SK-N-MC (cell line): Measurements from ENCODE around the gene SMPD1.
A peak's percentile ranks its signal among the peaks of the same experiment; 100 is the strongest.

Experiments
- DNase-seq: peaks from one replicate; pipeline ENCODE4 v3.0.0-alpha.2; 2011; ENCODE audit warnings: low read depth, low spot score
- H3K27ac ChIP-seq: fragments of 200-600 bp; sonication (generic); 2 replicates; pipeline ENCODE4 v1.5.1; 2016; ENCODE audit warnings: mixed run types
- H3K36me3 ChIP-seq: fragments of 200-600 bp; sonication (generic); 2 replicates; pipeline ENCODE4 v1.6.1; 2017; ENCODE audit warnings: antibody characterized with exemption, low read length, mixed read lengths; ENCODE audit not compliant: insufficient read depth
- H3K4me3 ChIP-seq: fragments of 200-600 bp; sonication (generic); 2 replicates; pipeline ENCODE4 v1.5.1; 2016
- H3K9ac ChIP-seq: fragments of 200-600 bp; sonication (generic); 2 replicates; pipeline ENCODE4 v1.8.0; 2017; ENCODE audit warnings: mixed run types, mixed read lengths; ENCODE audit not compliant: insufficient read length
- H3K9me3 ChIP-seq: fragments of 200-600 bp; sonication (generic); 2 replicates; pipeline ENCODE4 v1.6.1; 2017; ENCODE audit warnings: low read depth, mild to moderate bottlenecking, antibody characterized with exemption, low read length, moderate library complexity, mixed read lengths
- EZH2 ChIP-seq: fragments of 200-600 bp; sonication (generic); IDR thresholded peaks from one replicate; pipeline ENCODE4 v1.6.1; 2017; ENCODE audit warnings: antibody characterized with exemption
- FOXP2 ChIP-seq: optimal IDR thresholded peaks from 2 replicates; pipeline ENCODE3; 2011; ENCODE audit warnings: mild to moderate bottlenecking, moderate library complexity; ENCODE audit not compliant: insufficient read depth; ENCODE audit errors: extremely low read length, control extremely low read depth
- POLR2AphosphoS5 ChIP-seq: IDR thresholded peaks from 2 replicates; pipeline ENCODE4 v1.6.1; 2012; ENCODE audit warnings: mild to moderate bottlenecking, low read depth, low read length, borderline replicate concordance

Gene SMPD1

DNA sequence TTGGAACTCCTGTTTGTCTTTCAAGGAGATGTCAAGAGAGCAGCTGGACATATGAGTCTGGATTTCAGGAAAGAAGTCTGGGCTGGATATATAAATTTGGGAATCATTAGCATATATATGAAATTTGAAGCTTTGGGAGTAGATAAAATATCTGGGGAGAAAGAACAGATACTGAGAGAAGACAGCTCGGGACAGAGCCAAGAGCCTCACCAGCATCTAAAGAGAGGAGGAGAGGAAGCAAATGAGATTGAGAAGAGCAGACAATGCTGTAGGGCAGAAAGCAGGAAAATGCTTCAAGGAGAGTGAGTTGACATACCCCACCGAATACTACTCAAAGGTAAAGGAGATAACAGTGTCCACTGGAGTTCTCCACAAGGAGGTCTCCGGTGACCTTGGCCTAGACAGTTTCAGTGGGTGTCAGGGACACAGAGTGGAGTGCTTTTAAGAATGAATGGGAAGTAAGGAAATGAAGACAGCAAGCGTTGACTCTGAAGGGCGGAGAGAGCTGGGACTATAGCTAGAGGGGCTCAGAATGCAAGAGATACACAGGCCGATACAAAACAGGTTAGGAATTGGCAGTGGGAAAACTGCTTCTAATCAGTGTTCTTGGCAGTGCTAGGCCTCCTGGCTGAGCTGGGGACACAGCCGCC, 27.8 kb downstream of the SMPD1 start:
- Histone ChIP-seq H3K4me3 (peak overlapping the region; percentile 86), H3K9ac (peak overlapping the region; percentile 30), H3K27ac (no peak overlapping the region), H3K36me3 (no peaks in the 10 kb centered on the region), H3K9me3 (no peaks in the 10 kb centered on the region)
- TF ChIP-seq FOXP2 (no peak), EZH2 (no peak), POLR2AphosphoS5 (no peak)
- no peak for DNase-seq

- H3K36me3 ChIP-seq: no peaks in the 10 kb centered on the region
- H3K27ac ChIP-seq: no peak overlapping the region
- no peaks in the 10 kb centered on the region for H3K9me3 ChIP-seq
- peak overlapping the region; percentile 30 for H3K9ac ChIP-seq
- TF ChIP-seq EZH2: no peak
- no peak for TF ChIP-seq POLR2AphosphoS5
- TF ChIP-seq FOXP2: no peak
- H3K4me3 ChIP-seq: peak overlapping the region; percentile 86
- DNase-seq: no peak
These were observed 28.3 kb downstream of the SMPD1 start for GRCh38 chr11:6418557-6419008.

DNA sequence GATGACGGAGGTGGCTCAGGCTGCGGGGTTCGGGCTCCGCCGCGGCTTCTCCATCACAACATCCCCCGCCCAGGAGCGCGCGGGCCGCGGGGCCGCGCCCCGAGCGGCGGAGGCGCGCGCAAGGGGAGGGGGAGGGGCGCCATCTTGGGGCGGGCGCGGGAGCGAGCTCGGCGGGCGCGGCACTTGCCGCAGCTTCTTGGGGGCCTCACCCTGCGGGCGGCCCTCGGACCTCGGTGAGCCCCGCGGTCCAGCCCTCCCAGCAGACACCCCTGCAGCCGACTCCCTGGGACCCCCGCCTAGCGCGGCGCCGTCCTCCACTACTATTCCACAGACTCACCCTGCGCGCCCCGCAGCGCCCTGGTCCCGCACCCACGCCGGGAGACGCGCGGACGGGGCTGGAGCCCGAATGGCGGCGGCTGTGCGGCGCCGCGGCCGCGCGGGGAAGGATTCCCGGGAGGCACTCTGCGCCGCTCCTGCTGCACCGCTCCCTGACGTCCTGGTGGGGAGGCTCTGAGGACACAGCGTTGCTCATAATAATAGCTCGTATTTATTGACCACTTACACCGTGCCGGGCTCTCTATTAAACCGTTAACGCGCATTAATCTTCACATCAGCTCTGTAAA, 28.8 kb downstream of the SMPD1 start, which contains the start of gene APBB1:
TSS of gene APBB1 (minus strand) at position 86 of the 623 bp plus-strand sequence. CDS start 7,747 bp downstream, outside the sequence.
- Histone ChIP-seq H3K4me3 (peak within 1 kb of the TSS; percentile 86), H3K27ac (no peak within 1 kb of the TSS), H3K9me3 (no peaks in the 10 kb centered on the region), H3K36me3 (no peaks in the 10 kb centered on the region), H3K9ac (peak within 1 kb of the TSS; percentile 76)
- TF ChIP-seq POLR2AphosphoS5 (peak; percentile 40; the same call in 1 of the 2 replicates), FOXP2 (no peak)
- DNase-seq: no peak

DNA sequence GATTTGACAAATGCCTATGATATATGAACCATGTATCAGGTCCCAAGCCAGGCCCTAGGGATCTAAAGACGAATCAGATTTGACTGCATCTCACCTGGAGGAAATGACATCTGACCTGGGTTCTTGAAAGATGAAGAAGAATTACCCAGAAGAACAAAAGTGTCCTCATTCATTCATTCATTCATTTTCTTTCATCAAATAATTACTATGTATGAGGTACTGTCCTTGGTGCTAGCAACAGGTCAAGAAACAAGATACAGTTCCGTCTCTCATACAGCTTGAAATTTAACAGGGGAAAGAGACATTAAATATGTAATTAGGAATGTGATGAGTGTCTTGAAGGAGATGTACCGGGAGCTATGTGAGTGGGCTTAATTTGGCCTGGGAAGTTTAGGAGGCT, 30.4 kb downstream of the SMPD1 start:
- H3K4me3 ChIP-seq: no peak overlapping the region
- no peak for TF ChIP-seq POLR2AphosphoS5
- no peak for TF ChIP-seq EZH2
- no peak for TF ChIP-seq FOXP2
- H3K27ac ChIP-seq: no peak overlapping the region

GRCh38 chr11:6427516-6427915, 37.2 kb downstream of the SMPD1 start:
- Histone ChIP-seq H3K27ac (no peak overlapping the region), H3K36me3 (no peaks in the 10 kb centered on the region), H3K4me3 (no peak overlapping the region), H3K9me3 (no peaks in the 10 kb centered on the region), H3K9ac (no peak overlapping the region)
- TF ChIP-seq EZH2 (no peak), POLR2AphosphoS5 (no peak), FOXP2 (no peak)
- DNase-seq: no peak

More for the DNA sequence above, 30.4 kb downstream of the SMPD1 start:
- no peak for DNase-seq
- Histone ChIP-seq H3K9me3 (no peaks in the 10 kb centered on the region), H3K36me3 (no peaks in the 10 kb centered on the region), H3K9ac (no peak overlapping the region)

GRCh38 chr11:6431861-6432260, 41.6 kb downstream of the SMPD1 start:
- Histone ChIP-seq H3K27ac (no peak overlapping the region), H3K9me3 (no peaks in the 10 kb centered on the region), H3K36me3 (no peaks in the 10 kb centered on the region), H3K4me3 (no peak overlapping the region), H3K9ac (no peak overlapping the region)
- no peak for TF ChIP-seq POLR2AphosphoS5
- no peak for TF ChIP-seq EZH2
- no peak for TF ChIP-seq FOXP2
- DNase-seq: no peak

DNA sequence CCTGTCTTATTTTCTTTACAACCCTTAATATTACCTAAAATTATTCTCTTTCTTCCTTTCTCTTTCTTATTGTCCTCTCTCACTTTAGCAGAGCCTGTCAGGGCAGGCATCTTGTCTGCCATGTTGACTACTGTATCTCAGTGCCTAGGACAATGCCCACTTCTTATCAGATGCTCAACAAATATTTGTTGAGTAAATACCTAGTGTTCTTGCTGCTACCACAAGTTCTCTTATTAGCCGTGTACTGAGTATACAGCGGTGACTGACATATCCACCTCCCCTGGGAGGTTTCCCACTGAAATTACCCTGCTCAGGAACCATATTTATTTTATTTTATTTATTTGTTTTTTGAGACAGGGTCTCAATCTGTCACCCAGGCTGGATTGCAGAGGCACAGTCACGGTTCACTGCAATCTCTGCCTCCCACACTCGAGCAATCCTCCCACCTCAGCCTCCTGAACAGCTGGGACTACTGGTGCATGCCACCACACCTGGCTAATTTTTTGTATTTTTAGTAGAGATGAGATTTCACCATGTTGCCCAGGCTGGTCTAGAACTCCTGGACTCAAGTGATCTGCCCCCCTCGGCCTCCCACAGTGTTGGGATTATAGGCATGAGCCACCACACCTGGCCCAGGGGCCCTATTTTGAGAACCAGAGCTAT, 43.9 kb downstream of the SMPD1 start:
- H3K9ac ChIP-seq: no peak overlapping the region
- H3K27ac ChIP-seq: no peak overlapping the region
- no peaks in the 10 kb centered on the region for H3K36me3 ChIP-seq
- no peaks in the 10 kb centered on the region for H3K9me3 ChIP-seq
- TF ChIP-seq FOXP2: no peak
- no peak for TF ChIP-seq POLR2AphosphoS5
- TF ChIP-seq EZH2: no peak
- no peak overlapping the region for H3K4me3 ChIP-seq
- DNase-seq: no peak

- no peak overlapping the region for H3K27ac ChIP-seq
- no peak overlapping the region for H3K9ac ChIP-seq
- H3K36me3 ChIP-seq: no peaks in the 10 kb centered on the region
- DNase-seq: no peak
- TF ChIP-seq EZH2 (no peak), FOXP2 (no peak), POLR2AphosphoS5 (no peak)
- H3K4me3 ChIP-seq: no peak overlapping the region
- no peaks in the 10 kb centered on the region for H3K9me3 ChIP-seq
These were observed 47.1 kb downstream of the SMPD1 start for GRCh38 chr11:6437423-6437822.
